T-cell (primary cell): ENCODE results near the gene CIDEA. TPM values are rescaled to one million over a fixed set of nuclear protein-coding genes. Genes with fewer than 3 reads are reported as not detected.

Source experiments
- ATAC-seq, 4 experiments: fragments of 200-7000 bp in 3 of 4; fragments of 150-1000 bp in 1 of 4; cut with Tn5 transposase; replicated peaks in 1 of 4; 1 replicate in 3 of 4; 2 replicates in 1 of 4; pipeline ENCODE4 v1.10.0; 2021; ENCODE audit warnings: moderate library complexity in 3 of 4, mild to moderate bottlenecking in 2 of 4, moderate number of reproducible peaks in 1 of 4
- CTCF ChIA-PET, 2 donors: fragments of 300-600 bp; sonication (Branson Sonifier 250); formaldehyde crosslinking; loops; one replicate each; lab custom pipeline; 2022; ENCODE audit warnings: antibody characterized with exemption in 2 of 2; lab: Charles Lee
- POLR2A ChIA-PET, 2 donors: fragments of 300-600 bp; sonication (Branson Sonifier 250); formaldehyde crosslinking; loops; one replicate each; lab custom pipeline; 2022; ENCODE audit warnings: antibody characterized with exemption in 2 of 2; lab: Charles Lee
- DNase-seq, 35 experiments: peaks; one replicate each; pipeline versions ENCODE4 v3.0.0 to v3.0.0-alpha.2; 2013 to 2023
- H3K27ac ChIP-seq: one replicate; pipeline ENCODE4 v1.5.1; 2013; ENCODE audit warnings: low read length
- H3K27me3 ChIP-seq, 2 experiments: replicated peaks in 1 of 2; 1 replicate in 1 of 2; 2 replicates in 1 of 2; pipeline versions ENCODE4 v1.6.1 to v1.7.0; 2013; ENCODE audit warnings: low read length in 1 of 2, mixed read lengths in 1 of 2; ENCODE audit not compliant: control insufficient read depth in 2 of 2, insufficient read depth in 2 of 2; ENCODE audit errors: extremely low read depth in 1 of 2
- H3K36me3 ChIP-seq, 2 donors: 1 replicate in 1 of 2; 2 replicates in 1 of 2; pipeline versions ENCODE4 v1.6.1 to v1.7.0; 2013; ENCODE audit warnings: low read length in 1 of 2; ENCODE audit not compliant: control insufficient read depth in 2 of 2, insufficient read depth in 1 of 2; ENCODE audit errors: extremely low read depth in 1 of 2
- H3K4me1 ChIP-seq, 2 experiments: 1 replicate in 1 of 2; 2 replicates in 1 of 2; pipeline versions ENCODE4 v1.6.1 to v1.7.0; 2013; ENCODE audit warnings: low read length in 2 of 2, mixed read lengths in 1 of 2; ENCODE audit not compliant: insufficient read depth in 2 of 2, control insufficient read depth in 1 of 2; ENCODE audit errors: extremely low read depth in 1 of 2
- H3K4me3 ChIP-seq, 2 donors: 1 replicate in 1 of 2; 2 replicates in 1 of 2; pipeline versions ENCODE4 v1.5.1 to v1.7.0; 2013; ENCODE audit warnings: mild to moderate bottlenecking in 2 of 2, low read length in 1 of 2, moderate library complexity in 1 of 2; ENCODE audit not compliant: control insufficient read depth in 1 of 2; ENCODE audit errors: extremely low read depth in 1 of 2
- H3K9me3 ChIP-seq: 2 replicates; pipeline ENCODE4 v1.7.0; 2013
- H3K27ac Mint-ChIP-seq, 2 donors: one replicate each; pipeline ENCODE4 v1.8.0; 2020 to 2021; ENCODE audit warnings: mild to moderate bottlenecking in 2 of 2, mixed read lengths in 2 of 2
- H3K27me3 Mint-ChIP-seq, 2 donors: one replicate each; pipeline ENCODE4 v1.8.0; 2021 to 2022; ENCODE audit warnings: mixed read lengths in 2 of 2
- H3K36me3 Mint-ChIP-seq: one replicate; pipeline ENCODE4 v1.8.0; 2021; ENCODE audit warnings: mixed read lengths
- H3K4me1 Mint-ChIP-seq, 3 donors: one replicate each; pipeline ENCODE4 v1.8.0; 2020 to 2022; ENCODE audit warnings: mixed read lengths in 3 of 3, mild to moderate bottlenecking in 1 of 3
- H3K4me3 Mint-ChIP-seq, 3 donors: one replicate each; pipeline ENCODE4 v1.8.0; 2020 to 2022; ENCODE audit warnings: mild to moderate bottlenecking in 3 of 3, mixed read lengths in 3 of 3, moderate library complexity in 3 of 3
- H3K9me3 Mint-ChIP-seq, 3 donors: one replicate each; pipeline ENCODE4 v1.8.0; 2020 to 2022; ENCODE audit warnings: mixed read lengths in 3 of 3
- WGBS: methylation state at CpG from one replicate; pipeline ENCODE4 v1.1.5; 2013; ENCODE audit warnings: missing lambda C conversion rate; ENCODE audit not compliant: insufficient coverage; 5-methylcytosine and 5-hydroxymethylcytosine counted together
- total RNA-seq, 35 experiments: library from RNA in 6 of 35; stranded (reverse) in 6 of 35; fragments of 120-200 nt in 1 of 35; gene quantifications; one replicate each; pipeline versions ENCODE4 v1.2.1 to v1.2.4 and lab custom pipeline; 2013 to 2026

CIDEA gene
- total RNA-seq, 5 donors from 2014 or later (not counting 1 experiment from before 2014, with no cell fraction given) = not detected

- Mint-ChIP-seq H3K27me3 (peaks cover 19 to 64% of the 10 kb centered on the region in 2 donors), H3K36me3 (no peaks in the 10 kb centered on the region), H3K27ac (no peak overlapping the region), H3K4me1 (peaks cover 0 to 7% (median 6%) of the 10 kb centered on the region in 3 donors), H3K4me3 (no peak overlapping the region), H3K9me3 (no peaks in the 10 kb centered on the region)
- Histone ChIP-seq H3K27ac (no peak overlapping the region), H3K36me3 (no peaks in the 10 kb centered on the region), H3K9me3 (no peaks in the 10 kb centered on the region), H3K4me3 (no peak overlapping the region), H3K27me3 (peaks cover 10 to 56% of the 10 kb centered on the region in 2 experiments), H3K4me1 (peaks cover 0 to 5% of the 10 kb centered on the region in 2 experiments)
- ChIA-PET CTCF (no interaction called here), POLR2A (no interaction called here)
- WGBS = 22% methylated on average over 32 of the region's 37 CpGs
- DNase-seq (no peak), ATAC-seq (no peak)
These were observed 33.0 kb downstream of the CIDEA start for GRCh38 chr18:12287131-12287681.

GRCh38 chr18:12287684-12288402 lies 33.7 kb downstream of the CIDEA start:
- peaks cover 0 to 7% (median 6%) of the 10 kb centered on the region in 3 donors for H3K4me1 Mint-ChIP-seq
- H3K36me3 Mint-ChIP-seq = no peaks in the 10 kb centered on the region
- Histone ChIP-seq H3K27me3 (peaks cover 10 to 51% of the 10 kb centered on the region in 2 experiments), H3K36me3 (no peaks in the 10 kb centered on the region), H3K27ac (no peak overlapping the region), H3K4me1 (peaks cover 0 to 5% of the 10 kb centered on the region in 2 experiments), H3K9me3 (no peaks in the 10 kb centered on the region), H3K4me3 (no peak overlapping the region)
- no peak overlapping the region for H3K4me3 Mint-ChIP-seq
- no peak overlapping the region for H3K27ac Mint-ChIP-seq
- H3K9me3 Mint-ChIP-seq = no peaks in the 10 kb centered on the region
- no peak for ATAC-seq
- ChIA-PET CTCF (no interaction called here), POLR2A (no interaction called here)
- DNase-seq = no peak
- peaks cover 19 to 59% of the 10 kb centered on the region in 2 donors for H3K27me3 Mint-ChIP-seq
- 8% methylated on average over 34 of the region's 41 CpGs for WGBS

- Histone ChIP-seq H3K9me3 (no peaks in the 10 kb centered on the region), H3K36me3 (no peaks in the 10 kb centered on the region), H3K27ac (no peak overlapping the region), H3K27me3 (peaks cover 10 to 51% of the 10 kb centered on the region in 2 experiments), H3K4me1 (peaks cover 0 to 5% of the 10 kb centered on the region in 2 experiments), H3K4me3 (no peak overlapping the region)
- no peak overlapping the region for H3K27ac Mint-ChIP-seq
- H3K4me1 Mint-ChIP-seq = peaks cover 0 to 7% (median 6%) of the 10 kb centered on the region in 3 donors
- DNase-seq (no peak), ATAC-seq (no peak)
- no peak overlapping the region for H3K4me3 Mint-ChIP-seq
- no peaks in the 10 kb centered on the region for H3K36me3 Mint-ChIP-seq
- 29% methylated on average over 6 of the region's 10 CpGs for WGBS
- CTCF ChIA-PET = no interaction called here
- peaks cover 19 to 59% of the 10 kb centered on the region in 2 donors for H3K27me3 Mint-ChIP-seq
- POLR2A ChIA-PET = no interaction called here
- H3K9me3 Mint-ChIP-seq = no peaks in the 10 kb centered on the region
These were observed 34.2 kb downstream of the CIDEA start for GRCh38 chr18:12288403-12288755.

- no peak for DNase-seq
- H3K27me3 Mint-ChIP-seq = peaks cover 19 to 62% of the 10 kb centered on the region in 2 donors
These were observed 35.9 kb downstream of the CIDEA start for GRCh38 chr18:12290086-12290485.

GRCh38 chr18:12291161-12291560 lies 37.0 kb downstream of the CIDEA start:
- Mint-ChIP-seq H3K27ac (no peak overlapping the region), H3K36me3 (no peaks in the 10 kb centered on the region), H3K4me1 (peaks cover 0 to 7% (median 6%) of the 10 kb centered on the region in 3 donors), H3K4me3 (no peak overlapping the region), H3K27me3 (peaks cover 22 to 58% of the 10 kb centered on the region in 2 donors), H3K9me3 (no peaks in the 10 kb centered on the region)
- H3K27ac ChIP-seq = no peak overlapping the region
- 81% methylated on average over 6 of the region's 6 CpGs for WGBS
- ATAC-seq = no peak
- peaks cover 10 to 52% of the 10 kb centered on the region in 2 experiments for H3K27me3 ChIP-seq
- POLR2A ChIA-PET = no interaction called here
- no peak for DNase-seq
- CTCF ChIA-PET = no interaction called here
- H3K4me3 ChIP-seq = no peak overlapping the region
- peaks cover 0 to 5% of the 10 kb centered on the region in 2 experiments for H3K4me1 ChIP-seq
- H3K36me3 ChIP-seq = no peaks in the 10 kb centered on the region
- H3K9me3 ChIP-seq = no peaks in the 10 kb centered on the region

More at GRCh38 chr18:12290086-12290485, 35.9 kb downstream of the CIDEA start:
- H3K27ac ChIP-seq = no peak overlapping the region
- ATAC-seq = no peak
- ChIA-PET CTCF (no interaction called here), POLR2A (no interaction called here)
- Mint-ChIP-seq H3K4me1 (peaks cover 0 to 7% (median 6%) of the 10 kb centered on the region in 3 donors), H3K36me3 (no peaks in the 10 kb centered on the region), H3K4me3 (no peak overlapping the region), H3K9me3 (no peaks in the 10 kb centered on the region), H3K27ac (no peak overlapping the region)
- no peaks in the 10 kb centered on the region for H3K36me3 ChIP-seq
- WGBS = 78% methylated on average over 1 of the region's 2 CpGs
- no peaks in the 10 kb centered on the region for H3K9me3 ChIP-seq
- peaks cover 0 to 5% of the 10 kb centered on the region in 2 experiments for H3K4me1 ChIP-seq
- H3K4me3 ChIP-seq = no peak overlapping the region
- peaks cover 10 to 54% of the 10 kb centered on the region in 2 experiments for H3K27me3 ChIP-seq

GRCh38 chr18:12291690-12292089 lies 37.5 kb downstream of the CIDEA start:
- Histone ChIP-seq H3K36me3 (no peaks in the 10 kb centered on the region), H3K4me3 (no peak overlapping the region), H3K9me3 (no peaks in the 10 kb centered on the region), H3K4me1 (peaks cover 0 to 5% of the 10 kb centered on the region in 2 experiments), H3K27me3 (peaks cover 10 to 55% of the 10 kb centered on the region in 2 experiments), H3K27ac (no peak overlapping the region)
- peaks cover 22 to 56% of the 10 kb centered on the region in 2 donors for H3K27me3 Mint-ChIP-seq
- H3K9me3 Mint-ChIP-seq = no peaks in the 10 kb centered on the region
- DNase-seq (no peak), ATAC-seq (no peak)
- WGBS = 92% methylated on average over 9 of the region's 14 CpGs
- peaks cover 0 to 7% (median 6%) of the 10 kb centered on the region in 3 donors for H3K4me1 Mint-ChIP-seq
- H3K4me3 Mint-ChIP-seq = no peak overlapping the region
- no peaks in the 10 kb centered on the region for H3K36me3 Mint-ChIP-seq
- H3K27ac Mint-ChIP-seq = no peak overlapping the region
- ChIA-PET CTCF (no interaction called here), POLR2A (no interaction called here)
